H1 (cell line): Measurements from ENCODE around the gene PTPN3. TPM values are rescaled to one million over a fixed set of nuclear protein-coding genes. Genes with fewer than 3 reads are reported as not detected.

Source experiments
- CTCF ChIA-PET: fragments of 300-600 bp; sonication (Branson Sonifier 250); formaldehyde crosslinking; loops from one replicate; lab custom pipeline; 2021; ENCODE audit not compliant: partially characterized antibody; lab: Charles Lee
- POLR2A ChIA-PET: fragments of 300-600 bp; sonication (Branson Sonifier 250); formaldehyde crosslinking; loops from one replicate; lab custom pipeline; 2021; ENCODE audit warnings: inconsistent platforms; ENCODE audit not compliant: partially characterized antibody; lab: Charles Lee
- DNase-seq, 2 experiments: peaks; one replicate each; pipeline versions ENCODE4 v3.0.0 to v3.0.0-alpha.2; 2010 to 2022; ENCODE audit warnings: low spot score in 2 of 2, low read depth in 1 of 2, mixed read lengths in 1 of 2
- FAIRE-seq: peaks from 2 replicates; lab custom pipeline; 2011; peaks lifted over from hg19 to GRCh38; lab: Jason Lieb, UNC
- H2AFZ ChIP-seq: 2 replicates; pipeline ENCODE4 v1.8.1; 2012; ENCODE audit warnings: low read length, inconsistent platforms
- H2AK5ac ChIP-seq: 2 replicates; pipeline ENCODE4 v1.6.1; 2013; ENCODE audit warnings: low read depth, low read length
- H2BK120ac ChIP-seq: replicated peaks from 2 replicates; pipeline ENCODE3; 2013; ENCODE audit warnings: low read depth, low read length, inconsistent platforms
- H2BK12ac ChIP-seq: 2 replicates; pipeline ENCODE4 v1.6.1; 2013; ENCODE audit warnings: low read depth, low read length
- H2BK15ac ChIP-seq: 2 replicates; pipeline ENCODE4 v1.6.1; 2013; ENCODE audit warnings: low read length
- H2BK20ac ChIP-seq: 2 replicates; pipeline ENCODE4 v1.6.1; 2013; ENCODE audit warnings: low read length
- H2BK5ac ChIP-seq: 2 replicates; pipeline ENCODE4 v1.6.1; 2013; ENCODE audit warnings: low read depth, low read length
- H3K14ac ChIP-seq: 2 replicates; pipeline ENCODE4 v1.6.1; 2013; ENCODE audit warnings: inconsistent platforms; ENCODE audit not compliant: insufficient read length
- H3K18ac ChIP-seq: 2 replicates; pipeline ENCODE4 v1.6.1; 2013; ENCODE audit warnings: low read length; ENCODE audit errors: extremely low read depth
- H3K23ac ChIP-seq: 2 replicates; pipeline ENCODE4 v1.6.1; 2013; ENCODE audit warnings: inconsistent platforms; ENCODE audit not compliant: insufficient read length
- H3K23me2 ChIP-seq: 2 replicates; pipeline ENCODE4 v1.6.1; 2013; ENCODE audit warnings: low read depth, low read length
- H3K27ac ChIP-seq: 2 replicates; pipeline ENCODE4 v1.6.1; 2011; ENCODE audit warnings: low read depth, low read length, inconsistent platforms
- H3K27me3 ChIP-seq, 4 experiments: replicated peaks in 1 of 4; 1 replicate in 1 of 4; 2 replicates in 3 of 4; pipeline versions ENCODE4 v1.6.1 to v1.8.1; 2011 to 2013; ENCODE audit warnings: low read length in 3 of 4, mild to moderate bottlenecking in 3 of 4, inconsistent platforms in 2 of 4, mixed read lengths in 2 of 4, moderate library complexity in 1 of 4; ENCODE audit not compliant: control insufficient read depth in 3 of 4, insufficient read depth in 3 of 4; ENCODE audit errors: extremely low read depth in 1 of 4
- H3K36me3 ChIP-seq, 4 experiments: 2 replicates each; pipeline versions ENCODE4 v1.6.1 to v1.8.1; 2011 to 2013; ENCODE audit warnings: mild to moderate bottlenecking in 4 of 4, low read length in 3 of 4, moderate library complexity in 2 of 4, control low read depth in 1 of 4, inconsistent platforms in 1 of 4; ENCODE audit not compliant: insufficient read depth in 4 of 4, control insufficient read depth in 2 of 4
- H3K4ac ChIP-seq: replicated peaks from 2 replicates; pipeline ENCODE3; 2013; ENCODE audit warnings: low read length, low read depth, mixed read lengths, inconsistent platforms; ENCODE audit not compliant: insufficient read length
- H3K4me1 ChIP-seq, 4 experiments: replicated peaks in 1 of 4; 1 replicate in 1 of 4; 2 replicates in 3 of 4; pipeline versions ENCODE4 v1.6.1 to v1.8.1; 2011 to 2013; ENCODE audit warnings: low read length in 3 of 4, inconsistent platforms in 2 of 4, mixed read lengths in 1 of 4; ENCODE audit not compliant: insufficient read depth in 4 of 4, control insufficient read depth in 3 of 4
- H3K4me2 ChIP-seq, 2 experiments: 2 replicates each; pipeline versions ENCODE4 v1.6.1 to v1.8.1; 2011 to 2013; ENCODE audit warnings: low read depth in 2 of 2, low read length in 2 of 2, control low read depth in 1 of 2, inconsistent platforms in 1 of 2, mild to moderate bottlenecking in 1 of 2; ENCODE audit not compliant: insufficient read depth in 1 of 2
- H3K4me3 ChIP-seq, 4 experiments: fragments of 200-600, 300-600 bp in 1 of 4; sonication (generic), shearing (Covaris generic), sonication (Bioruptor Twin) in 1 of 4; 2 replicates each; pipeline versions ENCODE4 v1.5.1 to v1.8.1; 2011 to 2016; ENCODE audit warnings: low read length in 4 of 4, low read depth in 3 of 4, control low read depth in 2 of 4, inconsistent platforms in 2 of 4, mild to moderate bottlenecking in 2 of 4, mixed read lengths in 1 of 4, moderate library complexity in 1 of 4; ENCODE audit not compliant: insufficient read depth in 2 of 4; ENCODE audit errors: extremely low read depth in 1 of 4
- H3K56ac ChIP-seq: replicated peaks from 2 replicates; pipeline ENCODE3; 2013; ENCODE audit warnings: low read depth, mild to moderate bottlenecking, mixed read lengths, low read length, inconsistent platforms; ENCODE audit not compliant: insufficient read length
- H3K79me1 ChIP-seq: 2 replicates; pipeline ENCODE4 v1.6.1; 2013; ENCODE audit warnings: low read depth, low read length, control low read depth
- H3K79me2 ChIP-seq, 2 experiments: 2 replicates each; pipeline versions ENCODE4 v1.6.1 to v1.8.1; 2012 to 2013; ENCODE audit warnings: low read length in 2 of 2, mild to moderate bottlenecking in 2 of 2, inconsistent platforms in 1 of 2; ENCODE audit not compliant: insufficient read depth in 2 of 2, control insufficient read depth in 1 of 2
- H3K9ac ChIP-seq, 4 experiments: replicated peaks in 1 of 4; 1 replicate in 1 of 4; 2 replicates in 3 of 4; pipeline versions ENCODE4 v1.6.1 to v1.8.1; 2011 to 2013; ENCODE audit warnings: low read depth in 3 of 4, low read length in 3 of 4, control low read depth in 2 of 4, mild to moderate bottlenecking in 2 of 4, moderate library complexity in 2 of 4, inconsistent platforms in 1 of 4; ENCODE audit errors: extremely low read depth in 1 of 4
- H3K9me3 ChIP-seq, 2 experiments: 2 replicates each; pipeline versions ENCODE4 v1.6.1 to v1.8.1; 2012 to 2013; ENCODE audit warnings: mild to moderate bottlenecking in 2 of 2, moderate library complexity in 2 of 2, control low read depth in 1 of 2, inconsistent platforms in 1 of 2, low read depth in 1 of 2, low read length in 1 of 2, mixed read lengths in 1 of 2; ENCODE audit not compliant: insufficient read depth in 2 of 2
- H4K20me1 ChIP-seq, 2 experiments: replicated peaks in 1 of 2; 2 replicates each; pipeline versions ENCODE3 to v1.8.1; 2011 to 2013; ENCODE audit warnings: inconsistent platforms in 2 of 2, low read length in 2 of 2, mild to moderate bottlenecking in 1 of 2; ENCODE audit not compliant: insufficient read depth in 2 of 2, control insufficient read depth in 1 of 2
- H4K5ac ChIP-seq: 2 replicates; pipeline ENCODE4 v1.6.1; 2013; ENCODE audit warnings: low read length, low read depth, mixed read lengths, inconsistent platforms; ENCODE audit not compliant: insufficient read length
- H4K8ac ChIP-seq: 2 replicates; pipeline ENCODE4 v1.8.0; 2013; ENCODE audit warnings: mild to moderate bottlenecking, moderate library complexity, low read length, inconsistent platforms; ENCODE audit not compliant: insufficient read depth; ENCODE audit errors: extremely low read depth
- H4K91ac ChIP-seq: replicated peaks from 2 replicates; pipeline ENCODE3; 2013; ENCODE audit warnings: low read length, mixed read lengths, inconsistent platforms; ENCODE audit not compliant: insufficient read length
- BCL11A ChIP-seq, 2 experiments: IDR thresholded peaks; one replicate each; pipeline ENCODE4 v1.6.1; 2011; ENCODE audit warnings: low read depth in 2 of 2, low read length in 2 of 2, mild to moderate bottlenecking in 2 of 2
- JUND ChIP-seq: IDR thresholded peaks from 2 replicates; pipeline ENCODE4 v1.6.1; 2011; ENCODE audit warnings: mild to moderate bottlenecking, improper control_type of control experiment, low read length
- SIRT6 ChIP-seq: IDR thresholded peaks from one replicate; pipeline ENCODE4 v1.7.1; 2012; ENCODE audit warnings: low read length, inconsistent platforms
- SP1 ChIP-seq: IDR thresholded peaks from 2 replicates; pipeline ENCODE4 v1.6.1; 2011; ENCODE audit warnings: low read depth, low read length
- TCF12 ChIP-seq: IDR thresholded peaks from 2 replicates; pipeline ENCODE4 v1.6.1; 2011; ENCODE audit warnings: low read depth, mild to moderate bottlenecking, low read length
- WGBS, 2 experiments: shearing (Covaris generic) in 1 of 2; methylation state at CpG; one replicate each; pipeline versions ENCODE4 v1.1.6 to v1.1.7; 2013 to 2015; ENCODE audit warnings: low lambda C conversion rate in 2 of 2, mixed read lengths in 2 of 2, inconsistent platforms in 1 of 2, low coverage in 1 of 2, missing lambda C conversion rate in 1 of 2; ENCODE audit not compliant: insufficient replicate concordance in 2 of 2, insufficient coverage in 1 of 2, insufficient read length in 1 of 2; ENCODE audit errors: extremely low coverage in 1 of 2, missing lambda C conversion rate in 1 of 2; 5-methylcytosine and 5-hydroxymethylcytosine counted together
- polyA plus RNA-seq, 7 experiments: library from polyadenylated mRNA; depleted of rRNA in 3 of 7; stranded (reverse) in 5 of 7; unstranded in 2 of 7; fragments of >200 nt in 5 of 7; fragments of 200-250 nt in 2 of 7; gene quantifications; 1 replicate in 5 of 7; 2 replicates in 1 of 7; 4 replicates in 1 of 7; pipeline versions ENCODE4 v1.2.1 to v1.2.3, GENCODE V29; 2011 to 2013; ENCODE audit warnings: missing spikeins in 2 of 7, mixed read lengths in 2 of 7
- total RNA-seq: library from RNA; stranded (reverse); fragmentation: NEBNext Ultra II Directional; extraction: Animal tissue kit (Norgen Biotek cat#: 25700); gene quantifications from 2 replicates; pipeline ENCODE4 v1.2.1, GENCODE V29; 2021
- TF ChIP-seq, protein P1 (sequence below): IDR thresholded peaks from 2 replicates; pipeline ENCODE4 v1.6.1; 2011; ENCODE audit warnings: low read length, improper control_type of control experiment

PTPN3 gene
- total and polyA plus RNA-seq, 2 of the 8 experiments (the other 6 are each of a cell fraction or from before 2014, with no cell fraction given): 2.9 to 3.7 TPM

DNA sequence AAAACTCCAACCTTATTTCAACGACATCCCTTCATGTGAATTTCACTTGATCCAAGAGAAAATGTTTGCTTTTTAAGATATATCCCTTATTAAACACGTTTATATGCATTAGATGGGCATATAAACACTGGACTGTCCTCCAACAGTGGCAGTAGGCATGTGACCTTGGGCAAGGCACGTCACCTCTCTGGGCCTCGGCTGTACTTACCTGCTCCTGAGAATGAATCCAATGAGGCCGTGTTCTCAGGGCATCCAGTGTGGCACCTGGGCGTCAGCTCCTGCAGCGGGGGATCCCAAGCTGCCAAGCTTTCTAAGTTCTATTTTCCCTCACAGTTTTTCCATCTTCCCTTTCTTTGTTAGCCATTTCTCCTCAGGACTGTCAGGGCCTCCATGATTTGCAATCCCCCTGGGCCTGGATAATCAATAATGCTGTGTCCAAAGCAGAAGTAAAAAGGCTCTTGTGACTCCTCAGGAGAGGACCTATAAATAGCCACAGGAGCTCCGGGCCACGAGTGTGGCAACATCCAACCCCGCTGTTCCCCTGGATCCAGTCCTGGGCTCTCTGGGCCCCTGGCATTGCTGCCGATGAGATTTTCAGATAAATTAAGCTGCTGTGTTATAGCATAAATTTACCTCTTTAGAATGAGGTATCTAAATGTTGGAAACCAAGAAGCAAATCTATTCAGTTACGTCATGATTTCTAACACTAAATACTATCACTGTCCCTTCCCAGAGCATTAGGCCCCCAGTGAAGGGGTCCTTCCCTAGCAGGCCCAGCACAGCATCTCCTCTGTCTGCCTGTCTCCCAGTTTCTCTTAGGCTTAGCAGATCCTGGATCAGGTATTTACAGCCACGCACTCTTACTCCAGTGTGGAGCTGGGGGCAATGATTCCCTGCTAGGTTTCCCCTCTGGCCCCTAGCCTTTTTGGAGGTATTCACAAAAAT is 76.8 kb downstream of the PTPN3 start:
- no peak overlapping the region for H2BK15ac ChIP-seq
- H2BK20ac ChIP-seq: no peak overlapping the region
- CTCF ChIA-PET: interaction anchor here (1.1 to 5.9 kb wide), 7 partner anchors 9 to 228 kb away, joined by 3 to 65 read pairs (median 6); no protein-coding TSS in a partner anchor
- no peak overlapping the region for H4K5ac ChIP-seq
- WGBS, 2 experiments: 91% methylated on average over 13 of the region's 13 CpGs; no CpG with 5 or more reads in 1 of the 2 experiments
- no peak overlapping the region for H3K23ac ChIP-seq
- H3K56ac ChIP-seq: no peak overlapping the region
- H3K4me1 ChIP-seq: peaks cover 0 to 5% (median 0%) of the 10 kb centered on the region in 4 experiments; a peak in 1 of 7 replicates
- no peak overlapping the region for H2AK5ac ChIP-seq
- H3K14ac ChIP-seq: no peak overlapping the region
- POLR2A ChIA-PET: no interaction called here
- no peak overlapping the region for H3K27ac ChIP-seq
- no peak overlapping the region for H2BK12ac ChIP-seq
- H3K36me3 ChIP-seq: no peaks in the 10 kb centered on the region
- H3K9me3 ChIP-seq: no peaks in the 10 kb centered on the region
- H4K8ac ChIP-seq: no peak overlapping the region
- H2BK5ac ChIP-seq: no peak overlapping the region
- TF ChIP-seq SIRT6 (no peak), SP1 (no peak), BCL11A (IDR thresholded peaks at IDR 0.05; ENCODE audit: low read depth in 2 of 2, low read length in 2 of 2) (no peak), TCF12 (no peak), JUND (no peak)
- TF ChIP-seq, protein P1, sequence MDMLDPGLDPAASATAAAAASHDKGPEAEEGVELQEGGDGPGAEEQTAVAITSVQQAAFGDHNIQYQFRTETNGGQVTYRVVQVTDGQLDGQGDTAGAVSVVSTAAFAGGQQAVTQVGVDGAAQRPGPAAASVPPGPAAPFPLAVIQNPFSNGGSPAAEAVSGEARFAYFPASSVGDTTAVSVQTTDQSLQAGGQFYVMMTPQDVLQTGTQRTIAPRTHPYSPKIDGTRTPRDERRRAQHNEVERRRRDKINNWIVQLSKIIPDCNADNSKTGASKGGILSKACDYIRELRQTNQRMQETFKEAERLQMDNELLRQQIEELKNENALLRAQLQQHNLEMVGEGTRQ: no peak
- H3K23me2 ChIP-seq: no peaks in the 10 kb centered on the region
- no peak overlapping the region for H2AFZ ChIP-seq
- H3K79me2 ChIP-seq: no peaks in the 10 kb centered on the region
- no peaks in the 10 kb centered on the region for H4K20me1 ChIP-seq
- H3K18ac ChIP-seq: no peak overlapping the region
- H2BK120ac ChIP-seq: no peak overlapping the region
- no peaks in the 10 kb centered on the region for H3K79me1 ChIP-seq
- no peak overlapping the region for H3K9ac ChIP-seq
- H3K4me3 ChIP-seq: no peak overlapping the region
- H3K4ac ChIP-seq: no peak overlapping the region
- no peak for DNase-seq
- H4K91ac ChIP-seq: no peak overlapping the region
- no peak overlapping the region for H3K4me2 ChIP-seq
- no peaks in the 10 kb centered on the region for H3K27me3 ChIP-seq
- FAIRE-seq: no peak
